ENCODE measurements around the gene SENP3.

DNA sequence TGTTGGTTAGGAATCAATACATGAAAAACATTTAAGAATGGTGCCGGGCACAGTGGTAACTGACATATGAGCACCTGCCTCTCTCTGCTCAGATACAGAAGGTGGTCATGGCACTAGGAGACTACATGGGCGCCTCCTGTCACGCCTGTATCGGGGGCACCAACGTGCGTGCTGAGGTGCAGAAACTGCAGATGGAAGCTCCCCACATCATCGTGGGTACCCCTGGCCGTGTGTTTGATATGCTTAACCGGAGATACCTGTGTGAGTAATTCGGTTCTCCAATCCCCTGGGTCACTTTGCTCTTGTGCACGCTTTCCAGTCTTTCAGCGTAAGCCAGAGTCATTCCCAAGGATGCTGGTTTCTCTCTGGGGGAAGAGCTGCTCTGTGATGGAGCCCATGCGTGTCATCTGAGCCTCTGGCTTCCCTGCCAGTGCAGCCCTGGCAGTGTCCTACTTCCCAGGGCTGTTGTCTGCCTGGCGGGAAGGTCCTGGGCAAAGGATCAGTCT lies 14.8 kb downstream of the SENP3 start:
- TF ChIP-seq, protein P1, sequence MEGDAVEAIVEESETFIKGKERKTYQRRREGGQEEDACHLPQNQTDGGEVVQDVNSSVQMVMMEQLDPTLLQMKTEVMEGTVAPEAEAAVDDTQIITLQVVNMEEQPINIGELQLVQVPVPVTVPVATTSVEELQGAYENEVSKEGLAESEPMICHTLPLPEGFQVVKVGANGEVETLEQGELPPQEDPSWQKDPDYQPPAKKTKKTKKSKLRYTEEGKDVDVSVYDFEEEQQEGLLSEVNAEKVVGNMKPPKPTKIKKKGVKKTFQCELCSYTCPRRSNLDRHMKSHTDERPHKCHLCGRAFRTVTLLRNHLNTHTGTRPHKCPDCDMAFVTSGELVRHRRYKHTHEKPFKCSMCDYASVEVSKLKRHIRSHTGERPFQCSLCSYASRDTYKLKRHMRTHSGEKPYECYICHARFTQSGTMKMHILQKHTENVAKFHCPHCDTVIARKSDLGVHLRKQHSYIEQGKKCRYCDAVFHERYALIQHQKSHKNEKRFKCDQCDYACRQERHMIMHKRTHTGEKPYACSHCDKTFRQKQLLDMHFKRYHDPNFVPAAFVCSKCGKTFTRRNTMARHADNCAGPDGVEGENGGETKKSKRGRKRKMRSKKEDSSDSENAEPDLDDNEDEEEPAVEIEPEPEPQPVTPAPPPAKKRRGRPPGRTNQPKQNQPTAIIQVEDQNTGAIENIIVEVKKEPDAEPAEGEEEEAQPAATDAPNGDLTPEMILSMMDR (IDR thresholded peaks at IDR 0.05; ENCODE audit: low read length), result no peak
- TF ChIP-seq EZH2 (optimal IDR thresholded peaks at IDR 0.05; ENCODE audit: low read depth, low read length), result no peak
